T-cell (primary cell): Measurements from ENCODE around the gene RASA2. TPM values are rescaled to one million over a fixed set of nuclear protein-coding genes. Genes with fewer than 3 reads are reported as not detected.

Source experiments
- ATAC-seq, 4 experiments: fragments of 200-7000 bp in 3 of 4; fragments of 150-1000 bp in 1 of 4; cut with Tn5 transposase; replicated peaks in 1 of 4; 1 replicate in 3 of 4; 2 replicates in 1 of 4; pipeline ENCODE4 v1.10.0; 2021; ENCODE audit warnings: moderate library complexity in 3 of 4, mild to moderate bottlenecking in 2 of 4, moderate number of reproducible peaks in 1 of 4
- CTCF ChIA-PET, 2 donors: fragments of 300-600 bp; sonication (Branson Sonifier 250); formaldehyde crosslinking; loops; one replicate each; lab custom pipeline; 2022; ENCODE audit warnings: antibody characterized with exemption in 2 of 2; lab: Charles Lee
- POLR2A ChIA-PET, 2 donors: fragments of 300-600 bp; sonication (Branson Sonifier 250); formaldehyde crosslinking; loops; one replicate each; lab custom pipeline; 2022; ENCODE audit warnings: antibody characterized with exemption in 2 of 2; lab: Charles Lee
- DNase-seq, 35 experiments: peaks; one replicate each; pipeline versions ENCODE4 v3.0.0 to v3.0.0-alpha.2; 2013 to 2023
- H3K27ac ChIP-seq: one replicate; pipeline ENCODE4 v1.5.1; 2013; ENCODE audit warnings: low read length
- H3K27me3 ChIP-seq, 2 experiments: replicated peaks in 1 of 2; 1 replicate in 1 of 2; 2 replicates in 1 of 2; pipeline versions ENCODE4 v1.6.1 to v1.7.0; 2013; ENCODE audit warnings: low read length in 1 of 2, mixed read lengths in 1 of 2; ENCODE audit not compliant: control insufficient read depth in 2 of 2, insufficient read depth in 2 of 2; ENCODE audit errors: extremely low read depth in 1 of 2
- H3K36me3 ChIP-seq, 2 donors: 1 replicate in 1 of 2; 2 replicates in 1 of 2; pipeline versions ENCODE4 v1.6.1 to v1.7.0; 2013; ENCODE audit warnings: low read length in 1 of 2; ENCODE audit not compliant: control insufficient read depth in 2 of 2, insufficient read depth in 1 of 2; ENCODE audit errors: extremely low read depth in 1 of 2
- H3K4me1 ChIP-seq, 2 experiments: 1 replicate in 1 of 2; 2 replicates in 1 of 2; pipeline versions ENCODE4 v1.6.1 to v1.7.0; 2013; ENCODE audit warnings: low read length in 2 of 2, mixed read lengths in 1 of 2; ENCODE audit not compliant: insufficient read depth in 2 of 2, control insufficient read depth in 1 of 2; ENCODE audit errors: extremely low read depth in 1 of 2
- H3K4me3 ChIP-seq, 2 donors: 1 replicate in 1 of 2; 2 replicates in 1 of 2; pipeline versions ENCODE4 v1.5.1 to v1.7.0; 2013; ENCODE audit warnings: mild to moderate bottlenecking in 2 of 2, low read length in 1 of 2, moderate library complexity in 1 of 2; ENCODE audit not compliant: control insufficient read depth in 1 of 2; ENCODE audit errors: extremely low read depth in 1 of 2
- H3K9me3 ChIP-seq: 2 replicates; pipeline ENCODE4 v1.7.0; 2013
- H3K27ac Mint-ChIP-seq, 2 donors: one replicate each; pipeline ENCODE4 v1.8.0; 2020 to 2021; ENCODE audit warnings: mild to moderate bottlenecking in 2 of 2, mixed read lengths in 2 of 2
- H3K27me3 Mint-ChIP-seq, 2 donors: one replicate each; pipeline ENCODE4 v1.8.0; 2021 to 2022; ENCODE audit warnings: mixed read lengths in 2 of 2
- H3K36me3 Mint-ChIP-seq: one replicate; pipeline ENCODE4 v1.8.0; 2021; ENCODE audit warnings: mixed read lengths
- H3K4me1 Mint-ChIP-seq, 3 donors: one replicate each; pipeline ENCODE4 v1.8.0; 2020 to 2022; ENCODE audit warnings: mixed read lengths in 3 of 3, mild to moderate bottlenecking in 1 of 3
- H3K4me3 Mint-ChIP-seq, 3 donors: one replicate each; pipeline ENCODE4 v1.8.0; 2020 to 2022; ENCODE audit warnings: mild to moderate bottlenecking in 3 of 3, mixed read lengths in 3 of 3, moderate library complexity in 3 of 3
- H3K9me3 Mint-ChIP-seq, 3 donors: one replicate each; pipeline ENCODE4 v1.8.0; 2020 to 2022; ENCODE audit warnings: mixed read lengths in 3 of 3
- WGBS: methylation state at CpG from one replicate; pipeline ENCODE4 v1.1.5; 2013; ENCODE audit warnings: missing lambda C conversion rate; ENCODE audit not compliant: insufficient coverage; 5-methylcytosine and 5-hydroxymethylcytosine counted together
- total RNA-seq, 35 experiments: library from RNA in 6 of 35; stranded (reverse) in 6 of 35; fragments of 120-200 nt in 1 of 35; gene quantifications; one replicate each; pipeline versions ENCODE4 v1.2.1 to v1.2.4 and lab custom pipeline; 2013 to 2026

Gene RASA2
- total RNA-seq, 5 donors from 2014 or later (not counting 1 experiment from before 2014, with no cell fraction given), result 52.7 to 80.0 (median 62.6) TPM

DNA sequence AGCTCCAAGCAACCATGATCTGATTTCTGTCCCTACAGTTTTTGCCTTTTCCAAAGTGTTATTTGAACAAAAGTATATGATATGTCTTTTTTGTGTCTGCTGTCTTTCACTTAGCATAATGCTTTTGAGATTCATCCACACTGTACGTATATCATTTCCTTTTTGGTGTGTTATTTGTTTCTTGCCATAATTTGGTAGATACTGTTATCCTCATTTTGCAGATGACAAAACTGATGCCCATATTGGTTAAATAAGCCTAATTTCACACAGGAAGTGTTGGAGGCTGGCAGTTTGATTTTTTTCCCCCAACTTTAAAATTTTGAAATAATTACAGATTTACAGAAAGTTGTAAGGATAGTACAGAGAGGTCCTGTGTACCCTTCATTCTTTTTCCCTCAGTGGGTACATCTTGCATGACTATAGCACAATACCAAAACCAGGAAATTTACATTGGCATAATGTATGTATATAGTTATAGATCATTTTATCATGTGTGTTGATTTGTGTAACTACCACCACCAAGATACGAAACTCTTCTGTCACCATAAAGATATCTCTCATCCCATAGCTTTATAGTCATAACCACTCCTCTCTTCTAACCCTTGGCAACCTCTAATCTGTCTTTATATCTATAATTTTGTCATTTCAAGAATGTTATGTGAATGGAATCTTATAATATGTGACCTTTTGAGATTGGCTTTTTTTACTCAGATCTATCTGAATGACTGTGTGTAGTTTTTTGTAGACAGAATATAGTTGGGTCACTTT is 55.6 kb downstream of the RASA2 start:
- ATAC-seq, result no peak
- peaks cover 0 to 14% (median 10%) of the 10 kb centered on the region in 3 donors for H3K9me3 Mint-ChIP-seq
- H3K27me3 Mint-ChIP-seq, result no peaks in the 10 kb centered on the region
- no peak overlapping the region for H3K4me3 Mint-ChIP-seq
- POLR2A ChIA-PET, result interaction anchor here in 1 of 2 donors (0.5 kb wide), 1 partner anchor 107 kb away, joined by 5 read pairs; no protein-coding TSS in a partner anchor
- peak overlapping the region; percentile 56 to 75 for H3K27ac Mint-ChIP-seq
- peaks cover 10% of the 10 kb centered on the region for H3K9me3 ChIP-seq
- H3K4me1 Mint-ChIP-seq, result peaks cover 73 to 82% (median 76%) of the 10 kb centered on the region in 3 donors
- WGBS, result no CpG with 5 or more reads among the region's 2 CpGs
- peaks cover 66% of the 10 kb centered on the region for H3K36me3 Mint-ChIP-seq
- H3K4me1 ChIP-seq, result peaks cover 0 to 9% of the 10 kb centered on the region in 2 experiments
- H3K4me3 ChIP-seq, result no peak overlapping the region
- CTCF ChIA-PET, result no interaction called here
- peak overlapping the region; percentile 45 for H3K27ac ChIP-seq
- peaks cover 3 to 38% of the 10 kb centered on the region in 2 donors for H3K36me3 ChIP-seq
- no peaks in the 10 kb centered on the region for H3K27me3 ChIP-seq
- DNase-seq, result no peak

DNA sequence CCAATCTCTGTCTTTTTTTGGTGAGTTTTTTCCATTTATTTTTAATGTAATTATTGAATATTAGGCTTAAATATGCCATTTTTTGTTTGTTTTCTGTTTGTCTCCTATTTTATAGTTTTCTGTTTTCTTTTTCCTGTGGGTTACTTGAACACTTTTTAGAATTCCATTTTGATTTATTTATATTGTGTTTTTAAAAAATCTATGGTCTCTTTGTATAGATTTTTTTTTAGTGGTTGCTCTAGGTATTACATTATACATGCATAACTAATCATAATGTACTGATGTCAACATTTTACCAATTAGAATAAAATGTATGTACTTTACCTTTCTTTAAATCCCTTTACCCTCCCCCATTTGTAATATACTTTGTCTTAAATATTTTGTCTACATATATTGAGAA is 56.2 kb downstream of the RASA2 start:
- POLR2A ChIA-PET, result interaction anchor here in 1 of 2 donors (0.5 kb wide), 1 partner anchor 107 kb away, joined by 5 read pairs; no protein-coding TSS in a partner anchor

DNA sequence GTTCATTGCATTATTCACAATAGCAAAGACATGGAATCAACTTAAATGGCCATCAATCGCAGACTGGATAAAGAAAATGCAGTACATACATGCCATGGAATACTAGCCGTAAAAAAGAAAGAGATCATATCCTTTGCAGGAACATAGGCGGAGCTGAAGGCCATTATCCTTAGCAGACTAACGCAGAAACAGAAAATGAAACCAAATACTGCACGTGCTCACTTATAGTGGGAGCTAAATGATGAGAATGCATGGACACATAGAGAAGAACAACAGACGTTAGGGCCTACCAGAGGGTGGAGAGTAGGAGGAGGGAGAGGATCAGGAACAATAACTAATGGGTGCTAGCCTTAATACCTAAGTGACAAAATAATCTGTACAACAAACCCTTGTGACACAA is 57.9 kb downstream of the RASA2 start:
- POLR2A ChIA-PET, result interaction anchor here in 1 of 2 donors (0.6 to 0.7 kb wide), 2 partner anchors 8 to 23 kb away, joined by 3 to 5 read pairs; no protein-coding TSS in a partner anchor
- Histone ChIP-seq H3K27ac (peak overlapping the region; percentile 55), H3K4me1 (peaks cover 9 to 13% of the 10 kb centered on the region in 2 experiments), H3K36me3 (peaks cover 3 to 39% of the 10 kb centered on the region in 2 donors), H3K27me3 (no peaks in the 10 kb centered on the region), H3K9me3 (peaks cover 10% of the 10 kb centered on the region), H3K4me3 (no peak overlapping the region)
- peak overlapping the region; percentile 4 to 59 (median 39) for H3K4me3 Mint-ChIP-seq
- H3K27me3 Mint-ChIP-seq, result no peaks in the 10 kb centered on the region
- H3K27ac Mint-ChIP-seq, result peak overlapping the region; percentile 78 to 83
- H3K4me1 Mint-ChIP-seq, result peaks cover 78 to 91% (median 82%) of the 10 kb centered on the region in 3 donors
- peak in 4 of 35 experiments; percentile 4 to 70 (median 8) for DNase-seq
- 83% methylated on average over 1 of the region's 6 CpGs for WGBS
- peaks cover 83% of the 10 kb centered on the region for H3K36me3 Mint-ChIP-seq
- peaks cover 0 to 19% (median 16%) of the 10 kb centered on the region in 3 donors for H3K9me3 Mint-ChIP-seq
- CTCF ChIA-PET, result interaction anchor here in 1 of 2 donors (1.0 to 1.4 kb wide), 4 partner anchors 8 to 85 kb away, joined by 3 to 8 read pairs (median 4); no protein-coding TSS in a partner anchor
- ATAC-seq, result peak; percentile 81 to 89 (median 87)

More for the DNA sequence above, 56.2 kb downstream of the RASA2 start:
- H3K4me3 Mint-ChIP-seq, result no peak overlapping the region
- Histone ChIP-seq H3K9me3 (peaks cover 10% of the 10 kb centered on the region), H3K4me3 (no peak overlapping the region), H3K4me1 (peaks cover under 1 to 9% of the 10 kb centered on the region in 2 experiments), H3K27me3 (no peaks in the 10 kb centered on the region), H3K36me3 (peaks cover 3 to 37% of the 10 kb centered on the region in 2 donors), H3K27ac (no peak overlapping the region)
- peaks cover 76 to 86% (median 79%) of the 10 kb centered on the region in 3 donors for H3K4me1 Mint-ChIP-seq
- peaks cover 0 to 17% (median 15%) of the 10 kb centered on the region in 3 donors for H3K9me3 Mint-ChIP-seq
- no peak for ATAC-seq
- CTCF ChIA-PET, result no interaction called here
- H3K27me3 Mint-ChIP-seq, result no peaks in the 10 kb centered on the region
- DNase-seq, result no peak
- peaks cover 72% of the 10 kb centered on the region for H3K36me3 Mint-ChIP-seq
- H3K27ac Mint-ChIP-seq, result peak overlapping the region; percentile 89 to 93

DNA sequence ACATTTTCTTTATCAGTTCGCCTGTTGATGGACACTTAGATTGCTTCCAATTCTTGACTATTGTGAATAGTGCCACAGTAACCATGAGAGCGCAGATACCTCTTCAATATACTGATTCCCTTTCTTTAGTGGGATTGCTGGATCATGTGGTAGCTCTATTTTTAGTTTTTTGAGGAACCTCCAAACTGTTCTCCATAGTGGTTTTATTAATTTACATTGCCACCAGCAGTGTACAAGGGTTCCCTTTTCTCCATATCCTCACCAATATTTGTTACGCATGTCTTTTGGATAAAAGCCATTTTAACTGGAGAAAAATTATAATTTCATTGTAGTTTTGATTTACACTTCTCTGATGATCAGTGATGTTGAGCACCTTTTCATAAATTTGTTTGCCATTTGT is 59.3 kb downstream of the RASA2 start:
- Mint-ChIP-seq H3K9me3 (peaks cover 3 to 19% (median 16%) of the 10 kb centered on the region in 3 donors), H3K36me3 (peaks cover 90% of the 10 kb centered on the region), H3K4me1 (peaks cover 79 to 91% (median 85%) of the 10 kb centered on the region in 3 donors), H3K27me3 (no peaks in the 10 kb centered on the region), H3K4me3 (peak overlapping the region in 1 of 3 donors; percentile 28), H3K27ac (peak overlapping the region; percentile 45 to 69)
- no peak overlapping the region for H3K4me3 ChIP-seq
- H3K4me1 ChIP-seq, result peaks cover 12 to 25% of the 10 kb centered on the region in 2 experiments
- peaks cover 3 to 44% of the 10 kb centered on the region in 2 donors for H3K36me3 ChIP-seq
- no peak overlapping the region for H3K27ac ChIP-seq
- peaks cover 10% of the 10 kb centered on the region for H3K9me3 ChIP-seq
- CTCF ChIA-PET, result no interaction called here
- DNase-seq, result no peak
- no peak for ATAC-seq
- H3K27me3 ChIP-seq, result no peaks in the 10 kb centered on the region
- POLR2A ChIA-PET, result interaction anchor here in 1 of 2 donors (0.6 kb wide), 1 partner anchor 27 kb away, joined by 6 read pairs; no protein-coding TSS in a partner anchor
- WGBS, result no CpG with 5 or more reads among the region's 3 CpGs

DNA sequence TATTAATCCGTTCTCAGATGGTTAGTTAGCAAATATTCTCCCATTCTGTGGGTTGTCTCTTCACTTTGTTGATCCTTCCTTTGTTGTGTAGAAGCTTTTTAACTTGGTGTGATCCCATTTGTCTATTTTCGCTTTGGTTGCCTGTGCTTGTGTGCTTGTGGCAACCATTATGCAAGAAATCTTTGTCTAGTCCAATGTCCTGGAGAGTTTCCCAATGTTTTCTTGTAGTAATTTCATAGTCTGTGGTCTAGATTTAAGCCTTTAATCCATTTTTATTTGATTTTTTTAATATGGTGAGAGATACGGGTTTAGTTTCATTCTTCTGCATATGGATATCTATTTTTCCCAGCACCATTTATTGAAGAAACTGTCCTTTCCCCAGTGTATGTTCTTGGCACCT is 59.8 kb downstream of the RASA2 start:
- H3K4me3 Mint-ChIP-seq, result peak overlapping the region in 1 of 3 donors; percentile 28
- Histone ChIP-seq H3K27me3 (no peaks in the 10 kb centered on the region), H3K36me3 (peaks cover 3 to 44% of the 10 kb centered on the region in 2 donors), H3K27ac (no peak overlapping the region), H3K4me1 (peaks cover 17 to 30% of the 10 kb centered on the region in 2 experiments), H3K9me3 (peaks cover 10% of the 10 kb centered on the region), H3K4me3 (no peak overlapping the region)
- ATAC-seq (no peak), DNase-seq (no peak)
- peaks cover 92% of the 10 kb centered on the region for H3K36me3 Mint-ChIP-seq
- CTCF ChIA-PET, result interaction anchor here in 1 of 2 donors (0.7 kb wide), 1 partner anchor 15 kb away, joined by 4 read pairs; no protein-coding TSS in a partner anchor
- 100% methylated on average over 1 of the region's 3 CpGs for WGBS
- POLR2A ChIA-PET, result interaction anchor here in 1 of 2 donors (1.0 kb wide), 1 partner anchor 145 kb away, joined by 4 read pairs; no protein-coding TSS in a partner anchor
- peaks cover 3 to 19% (median 16%) of the 10 kb centered on the region in 3 donors for H3K9me3 Mint-ChIP-seq
- no peak overlapping the region for H3K27ac Mint-ChIP-seq
- no peaks in the 10 kb centered on the region for H3K27me3 Mint-ChIP-seq
- H3K4me1 Mint-ChIP-seq, result peaks cover 82 to 92% (median 88%) of the 10 kb centered on the region in 3 donors

DNA sequence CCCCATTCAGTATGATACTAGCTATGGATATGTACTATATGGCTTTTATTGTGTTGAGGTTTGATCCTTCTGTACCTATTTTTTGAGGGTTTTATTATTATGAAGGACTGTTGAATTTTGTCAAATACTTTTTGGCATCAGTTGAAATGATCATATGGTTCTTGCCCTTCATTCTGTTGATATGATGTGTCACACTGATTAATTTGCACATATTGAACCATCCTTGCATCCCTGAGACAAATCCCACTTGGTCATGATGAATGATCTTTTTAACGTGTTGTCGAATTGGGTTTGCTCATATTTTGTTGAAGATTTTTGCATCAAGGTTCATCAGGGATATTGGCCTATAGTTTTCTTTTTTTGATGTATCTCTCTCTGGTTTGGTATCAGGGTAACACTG is 61.0 kb downstream of the RASA2 start:
- H3K36me3 ChIP-seq, result peaks cover 3 to 33% of the 10 kb centered on the region in 2 donors
- no peaks in the 10 kb centered on the region for H3K27me3 ChIP-seq
- CTCF ChIA-PET, result interaction anchor here in 1 of 2 donors (0.6 kb wide), 1 partner anchor 23 kb away, joined by 3 read pairs; no protein-coding TSS in a partner anchor
- peaks cover 3 to 16% (median 14%) of the 10 kb centered on the region in 3 donors for H3K9me3 Mint-ChIP-seq
- no CpG with 5 or more reads among the region's 2 CpGs for WGBS
- DNase-seq (no peak), ATAC-seq (no peak)
- peaks cover 13 to 42% of the 10 kb centered on the region in 2 experiments for H3K4me1 ChIP-seq
- no peak overlapping the region for H3K4me3 Mint-ChIP-seq
- no peak overlapping the region for H3K27ac ChIP-seq
- no peak overlapping the region for H3K4me3 ChIP-seq
- no peak overlapping the region for H3K27ac Mint-ChIP-seq
- peaks cover 6% of the 10 kb centered on the region for H3K9me3 ChIP-seq
- H3K4me1 Mint-ChIP-seq, result peaks cover 81 to 92% (median 88%) of the 10 kb centered on the region in 3 donors
- H3K36me3 Mint-ChIP-seq, result peaks cover 80% of the 10 kb centered on the region
- no peaks in the 10 kb centered on the region for H3K27me3 Mint-ChIP-seq
- POLR2A ChIA-PET, result interaction anchor here in 1 of 2 donors (1.0 to 1.1 kb wide), 2 partner anchors 36 to 146 kb away, joined by 3 to 4 read pairs; no protein-coding TSS in a partner anchor
